ENCODE measurements around the gene ASL.

- TF ChIP-seq POLR2A (IDR thresholded peaks at IDR 0.05; ENCODE audit: low read depth, low read length) (no peak), POLR2AphosphoS5 (IDR thresholded peaks at IDR 0.05; ENCODE audit: low read depth, low read length) (no peak), SPI1 (IDR thresholded peaks at IDR 0.05; ENCODE audit: low read depth, low read length) (no peak), TAF1 (IDR thresholded peaks at IDR 0.05; ENCODE audit: low read depth, low read length) (no peak)
Measured at GRCh38 chr7:66078067-66078466, 2.4 kb downstream of the ASL start.

Data from GM12891 (cell line).